ENCODE data around the gene TLCD5.

The TLCD5 gene

GRCh38 chr11:120324932-120325810 is at the start of gene TLCD5:
Gene TLCD5 (plus strand): TSS chr11:120325299. CDS start chr11:120327442, 2,143 bp downstream.
- DNase-seq (ENCODE audit: low read depth), result no peak

- DNase-seq (ENCODE audit: low read depth), result no peak
These were observed 45.6 kb upstream of the TLCD5 start for GRCh38 chr11:120279502-120279901.

- no peak for DNase-seq (ENCODE audit: low read depth)
These were observed 44.5 kb upstream of the TLCD5 start for GRCh38 chr11:120280600-120281051.

- DNase-seq (ENCODE audit: low read depth), result no peak
These were observed 43.8 kb upstream of the TLCD5 start for GRCh38 chr11:120281143-120281795.

GRCh38 chr11:120283124-120283523 is 42.0 kb upstream of the TLCD5 start:
- DNase-seq (ENCODE audit: low read depth), result no peak

GRCh38 chr11:120284272-120284671 is 40.8 kb upstream of the TLCD5 start:
- no peak for DNase-seq (ENCODE audit: low read depth)

GRCh38 chr11:120285256-120285655 is 39.8 kb upstream of the TLCD5 start:
- DNase-seq (ENCODE audit: low read depth), result no peak

GRCh38 chr11:120288021-120288420 is 37.1 kb upstream of the TLCD5 start:
- no peak for DNase-seq (ENCODE audit: low read depth)

GRCh38 chr11:120289426-120289825 is 35.7 kb upstream of the TLCD5 start:
- DNase-seq (ENCODE audit: low read depth), result no peak

GRCh38 chr11:120290956-120291355 is 34.1 kb upstream of the TLCD5 start:
- no peak for DNase-seq (ENCODE audit: low read depth)

- no peak for DNase-seq (ENCODE audit: low read depth)
These were observed 31.9 kb upstream of the TLCD5 start for GRCh38 chr11:120293038-120293800.

- DNase-seq (ENCODE audit: low read depth), result no peak
These were observed 31.0 kb upstream of the TLCD5 start for GRCh38 chr11:120294096-120294495.

- no peak for DNase-seq (ENCODE audit: low read depth)
These were observed 30.0 kb upstream of the TLCD5 start for GRCh38 chr11:120295099-120295498.

GRCh38 chr11:120296554-120296953 is 28.5 kb upstream of the TLCD5 start:
- DNase-seq (ENCODE audit: low read depth), result no peak

GRCh38 chr11:120298461-120298860 is 26.6 kb upstream of the TLCD5 start:
- DNase-seq (ENCODE audit: low read depth), result no peak

GRCh38 chr11:120302001-120302805 is 22.9 kb upstream of the TLCD5 start:
- no peak for DNase-seq (ENCODE audit: low read depth)

GRCh38 chr11:120303004-120303637 is 22.0 kb upstream of the TLCD5 start:
- DNase-seq (ENCODE audit: low read depth), result no peak

- no peak for DNase-seq (ENCODE audit: low read depth)
These were observed 20.6 kb upstream of the TLCD5 start for GRCh38 chr11:120304526-120304925.

GRCh38 chr11:120305286-120305685 is 19.8 kb upstream of the TLCD5 start:
- no peak for DNase-seq (ENCODE audit: low read depth)

GRCh38 chr11:120306519-120307242 is 18.4 kb upstream of the TLCD5 start:
- DNase-seq (ENCODE audit: low read depth), result no peak

GRCh38 chr11:120307476-120307875 is 17.6 kb upstream of the TLCD5 start:
- no peak for DNase-seq (ENCODE audit: low read depth)
